AG04449 (cell line): ENCODE measurements around the gene FBXO34.

Experiments used
- CTCF ChIA-PET: fragments of 350-600 bp; formaldehyde crosslinking; extraction: SDS; loops from one replicate; lab custom pipeline; 2021; ENCODE audit warnings: antibody characterized with exemption; lab: Yijun Ruan, JAX
- POLR2A ChIA-PET: fragments of 400-600, 350-600 bp; formaldehyde crosslinking; extraction: SDS; loops from one replicate; lab custom pipeline; 2020; ENCODE audit warnings: antibody characterized with exemption, inconsistent platforms; lab: Yijun Ruan, JAX
- DNase-seq: peaks from one replicate; pipeline ENCODE4 v3.0.0-alpha.2; 2010; ENCODE audit warnings: low read depth, low spot score
- H3K4me3 ChIP-seq: 2 replicates; pipeline ENCODE4 v1.5.1; 2011; ENCODE audit warnings: low read depth, mild to moderate bottlenecking, control low read depth, low read length
- TF ChIP-seq, protein P1 (sequence below): IDR thresholded peaks from one replicate; pipeline ENCODE4 v1.5.1; 2011; ENCODE audit warnings: mild to moderate bottlenecking, moderate library complexity, low read length, control low read depth, inconsistent platforms; ENCODE audit not compliant: insufficient read depth; ENCODE audit errors: missing control alignments

Gene FBXO34

DNA sequence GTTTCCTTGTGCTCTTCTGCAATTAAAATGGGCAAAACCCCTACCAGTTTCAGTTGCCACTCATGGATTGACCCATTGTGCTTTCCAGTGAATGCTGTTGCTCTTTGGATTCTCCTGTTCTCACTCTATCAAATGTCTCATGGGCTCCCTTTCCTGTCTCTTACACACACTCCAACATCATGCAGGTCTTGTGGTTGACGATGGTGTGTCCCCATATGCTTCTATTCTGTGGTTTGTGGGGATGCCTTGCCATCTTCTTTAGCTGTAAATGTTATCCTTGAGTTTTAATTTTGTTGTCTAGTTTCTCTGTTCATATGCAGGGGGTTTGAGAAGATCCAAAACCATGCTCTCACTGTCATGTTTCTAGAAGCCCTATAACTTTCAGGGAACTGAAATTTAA, 31.9 kb upstream of the FBXO34 start:
- POLR2A ChIA-PET, result no interaction called here
- H3K4me3 ChIP-seq, result no peak overlapping the region
- TF ChIP-seq, protein P1, sequence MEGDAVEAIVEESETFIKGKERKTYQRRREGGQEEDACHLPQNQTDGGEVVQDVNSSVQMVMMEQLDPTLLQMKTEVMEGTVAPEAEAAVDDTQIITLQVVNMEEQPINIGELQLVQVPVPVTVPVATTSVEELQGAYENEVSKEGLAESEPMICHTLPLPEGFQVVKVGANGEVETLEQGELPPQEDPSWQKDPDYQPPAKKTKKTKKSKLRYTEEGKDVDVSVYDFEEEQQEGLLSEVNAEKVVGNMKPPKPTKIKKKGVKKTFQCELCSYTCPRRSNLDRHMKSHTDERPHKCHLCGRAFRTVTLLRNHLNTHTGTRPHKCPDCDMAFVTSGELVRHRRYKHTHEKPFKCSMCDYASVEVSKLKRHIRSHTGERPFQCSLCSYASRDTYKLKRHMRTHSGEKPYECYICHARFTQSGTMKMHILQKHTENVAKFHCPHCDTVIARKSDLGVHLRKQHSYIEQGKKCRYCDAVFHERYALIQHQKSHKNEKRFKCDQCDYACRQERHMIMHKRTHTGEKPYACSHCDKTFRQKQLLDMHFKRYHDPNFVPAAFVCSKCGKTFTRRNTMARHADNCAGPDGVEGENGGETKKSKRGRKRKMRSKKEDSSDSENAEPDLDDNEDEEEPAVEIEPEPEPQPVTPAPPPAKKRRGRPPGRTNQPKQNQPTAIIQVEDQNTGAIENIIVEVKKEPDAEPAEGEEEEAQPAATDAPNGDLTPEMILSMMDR, result no peak
- DNase-seq, result no peak
- CTCF ChIA-PET, result no interaction called here

DNA sequence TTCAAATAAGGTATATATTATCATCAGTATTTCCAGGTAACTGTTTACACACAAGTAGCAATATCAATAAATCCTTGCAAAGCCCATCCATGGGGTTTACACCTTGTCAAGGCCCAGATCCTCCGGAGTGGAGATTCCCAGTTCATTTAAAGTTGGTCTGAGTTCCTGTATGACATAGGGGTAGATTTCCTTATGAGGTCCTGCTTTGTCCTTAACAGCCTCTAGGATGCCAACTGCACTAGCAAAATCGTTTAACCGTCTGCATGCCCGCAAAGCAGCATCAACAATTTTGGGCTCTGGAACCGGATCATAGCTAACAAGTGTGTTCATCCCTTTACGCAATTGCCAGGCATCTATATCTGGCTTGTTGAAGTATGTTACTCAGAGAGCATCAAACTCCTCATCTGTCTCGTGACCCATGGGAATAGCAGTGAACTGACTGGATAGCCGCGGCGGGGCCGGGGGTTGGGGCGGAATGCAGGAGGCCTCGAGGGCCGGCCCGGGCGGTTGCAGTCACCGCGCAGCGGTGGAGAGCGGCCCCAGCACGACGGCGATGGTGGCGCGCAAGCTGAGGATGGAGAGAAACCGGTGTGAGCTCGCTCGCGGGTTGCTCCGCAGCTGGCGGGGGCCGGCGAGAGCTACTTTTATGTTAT, 30.6 kb upstream of the FBXO34 start:
- no peak overlapping the region for H3K4me3 ChIP-seq
- ChIA-PET CTCF (interaction anchor here (0.7 to 1.2 kb wide), 3 partner anchors 12 to 201 kb away, joined by 3 read pairs; no protein-coding TSS in a partner anchor), POLR2A (no interaction called here)
- TF ChIP-seq, protein P1, result no peak
- DNase-seq, result peak; percentile 46

DNA sequence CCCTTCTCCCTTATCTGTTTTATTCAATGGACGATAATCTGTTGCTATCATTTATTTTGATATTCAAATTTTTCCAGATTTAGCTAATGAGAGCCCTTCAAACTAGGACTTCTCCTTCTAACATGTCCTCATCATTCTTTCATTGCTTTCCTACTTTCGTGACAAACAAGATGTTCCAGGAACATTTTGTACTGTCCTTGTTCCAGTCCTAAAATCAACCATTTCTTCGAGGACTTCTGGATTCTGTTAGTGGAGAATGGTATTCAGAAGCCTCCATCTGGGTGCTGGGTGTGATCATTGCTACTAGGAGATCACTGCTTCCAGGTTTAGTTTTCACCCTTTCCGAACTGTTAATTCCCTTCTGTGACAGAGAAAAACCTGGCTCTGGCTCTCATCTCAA, 29.5 kb upstream of the FBXO34 start:
- ChIA-PET POLR2A (no interaction called here), CTCF (interaction anchor here (1.2 to 4.8 kb wide), 2 partner anchors 29 to 187 kb away, joined by 3 to 64 read pairs; no protein-coding TSS in a partner anchor)
- TF ChIP-seq, protein P1, result no peak

DNA sequence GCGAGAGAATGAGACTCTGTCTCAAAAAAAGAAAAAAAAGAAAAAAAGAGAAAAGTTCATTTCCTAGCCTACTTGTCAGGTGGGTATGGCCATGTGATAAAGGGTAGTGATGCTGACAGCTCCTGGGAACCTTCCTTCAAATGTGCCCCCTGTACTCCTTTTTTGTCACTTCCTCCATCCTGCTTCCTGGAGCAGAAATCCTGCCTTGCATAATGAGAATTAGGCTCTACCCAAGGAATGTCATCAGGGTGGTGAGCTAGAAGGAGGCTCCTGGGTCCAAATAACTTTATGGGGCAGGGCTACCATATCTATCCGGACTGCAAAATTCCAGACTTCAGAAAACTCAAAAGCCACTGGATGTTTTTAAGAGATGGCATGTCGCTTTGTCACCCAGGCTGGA, 27.8 kb upstream of the FBXO34 start:
- no peak overlapping the region for H3K4me3 ChIP-seq
- POLR2A ChIA-PET, result no interaction called here
- no peak for DNase-seq
- CTCF ChIA-PET, result interaction anchor here (0.8 to 6.3 kb wide), 8 partner anchors 16 to 202 kb away, joined by 3 to 101 read pairs (median 5); no protein-coding TSS in a partner anchor
- TF ChIP-seq, protein P1, result no peak

More for the DNA sequence above, 29.5 kb upstream of the FBXO34 start:
- DNase-seq, result no peak
- H3K4me3 ChIP-seq, result no peak overlapping the region

DNA sequence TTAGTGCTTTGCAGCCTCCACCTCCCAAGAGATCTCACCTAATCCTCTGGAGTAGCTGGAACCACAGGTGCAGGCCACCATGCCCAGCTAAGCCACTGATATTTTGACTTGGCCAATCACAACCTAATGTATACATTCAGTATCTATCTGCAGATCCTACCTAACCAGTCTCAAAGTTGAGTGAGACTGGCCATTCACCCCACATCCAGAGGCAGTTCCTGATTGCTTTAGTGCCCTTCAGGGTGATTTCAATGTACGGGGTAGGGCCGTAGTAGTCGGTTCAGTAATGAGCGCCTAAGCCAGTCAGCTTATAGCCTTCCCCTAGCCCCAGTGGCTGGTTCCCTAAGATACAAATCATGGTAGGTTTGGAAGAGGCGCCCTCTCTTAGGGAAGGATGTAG, 27.4 kb upstream of the FBXO34 start:
- DNase-seq, result no peak
- ChIA-PET POLR2A (no interaction called here), CTCF (interaction anchor here (0.8 to 6.3 kb wide), 6 partner anchors 16 to 202 kb away, joined by 3 to 101 read pairs (median 12); no protein-coding TSS in a partner anchor)
- TF ChIP-seq, protein P1, result no peak
- H3K4me3 ChIP-seq, result no peak overlapping the region

DNA sequence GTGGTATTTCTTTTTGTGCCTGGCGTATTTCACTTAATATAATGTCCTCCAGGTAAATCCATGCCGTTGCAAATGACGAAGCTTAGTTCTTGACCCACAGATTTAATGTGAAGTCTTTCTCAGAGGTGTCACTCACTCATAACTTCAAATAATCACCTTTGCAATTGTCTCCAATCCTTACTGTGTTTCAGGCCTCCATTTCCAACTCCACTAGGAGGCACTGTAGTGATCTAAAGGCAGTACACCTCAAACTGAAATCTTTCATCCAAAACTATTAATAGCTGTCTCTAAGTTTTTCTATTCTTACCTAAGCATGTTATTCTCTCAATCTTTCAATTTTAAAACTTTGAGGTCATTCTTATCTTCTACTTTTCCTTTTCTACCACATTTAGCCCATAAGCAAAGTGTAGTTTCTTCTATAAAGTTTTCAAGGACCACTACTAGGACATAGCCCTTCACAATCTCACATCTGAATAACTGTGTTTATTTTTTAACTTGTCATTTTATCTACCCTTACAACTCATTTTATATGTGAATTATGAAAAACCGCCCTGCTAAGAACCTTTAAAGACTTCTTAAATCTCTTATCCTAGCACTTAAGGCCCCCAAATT, 25.5 kb upstream of the FBXO34 start:
- DNase-seq, result no peak
- CTCF ChIA-PET, result interaction anchor here (0.6 to 6.3 kb wide), 27 partner anchors 9 to 1229 kb away, joined by 3 to 101 read pairs (median 5); partner anchors contain the start of gene FBXO34
- POLR2A ChIA-PET, result no interaction called here
- TF ChIP-seq, protein P1, result peak; percentile 60
- H3K4me3 ChIP-seq, result no peak overlapping the region
